ENCODE data around the gene SNED1. TPM values are rescaled to one million over a fixed set of nuclear protein-coding genes. Genes with fewer than 3 reads are reported as not detected.

Gene SNED1
- total and polyA plus RNA-seq, 2 experiments from 2014 or later, result 1.5 to 2.8 TPM

DNA sequence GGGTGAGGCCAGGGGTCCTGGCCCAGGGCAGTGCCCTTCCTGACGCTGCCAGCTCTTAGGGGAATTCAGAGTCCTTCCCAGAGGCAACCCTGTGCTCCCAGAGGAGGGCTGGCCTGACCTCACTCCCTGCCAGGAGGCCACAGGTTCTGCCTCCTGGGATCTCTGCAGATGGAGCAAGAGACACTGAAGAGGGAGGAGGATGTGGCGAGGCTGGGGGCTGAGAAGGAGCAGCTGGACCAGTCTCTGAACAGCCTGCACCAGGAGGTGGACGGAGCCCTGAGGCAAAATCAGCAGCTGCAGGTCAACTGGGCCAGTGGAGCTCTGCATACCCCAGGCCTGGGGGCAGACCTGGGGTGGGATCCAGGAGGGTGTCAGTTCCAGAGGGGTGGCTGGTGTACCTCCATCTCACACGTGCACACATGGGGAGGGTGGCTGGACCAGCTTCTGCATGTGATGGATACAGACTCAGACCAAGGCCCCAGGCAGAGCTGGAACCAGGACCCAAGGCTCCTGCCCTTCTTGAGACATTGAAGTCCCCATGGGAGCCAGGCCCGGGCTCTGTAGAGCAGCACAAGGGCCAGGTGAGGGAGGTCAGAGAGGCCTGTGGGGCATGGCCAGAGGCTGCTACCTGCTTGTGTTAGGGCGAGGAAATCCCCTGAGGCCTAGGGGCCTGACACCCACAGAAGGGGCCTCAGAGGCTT lies 9.7 kb upstream of the SNED1 start:
- no peaks in the 10 kb centered on the region; the same call in 1 of the 2 replicates for H3K4me1 ChIP-seq (ENCODE audit: insufficient read depth)
- no peaks in the 10 kb centered on the region for H3K9me2 ChIP-seq (ENCODE audit: insufficient read depth)
- H3K4me3 ChIP-seq, result no peak overlapping the region
- no peaks in the 10 kb centered on the region for H3K79me2 ChIP-seq (replicated peaks; ENCODE audit: insufficient read depth)
- Mint-ChIP-seq H3K4me1 (no peaks in the 10 kb centered on the region), H3K4me3 (no peak overlapping the region), H3K9me3 (no peaks in the 10 kb centered on the region; the same call in 1 of the 3 replicates), H3K27me3 (ENCODE audit: insufficient read depth, low read depth, poor library complexity) (peaks cover 17% of the 10 kb centered on the region), H3K36me3 (ENCODE audit: low read depth) (no peaks in the 10 kb centered on the region), H3K27ac (no peak overlapping the region)
- no peak overlapping the region for H3K4me2 ChIP-seq
- no peaks in the 10 kb centered on the region for H3K36me3 ChIP-seq (ENCODE audit: insufficient read depth)
- ATAC-seq (no peak), DNase-seq (ENCODE audit: low spot score) (no peak)
- H3K27me3 ChIP-seq (ENCODE audit: insufficient read depth), result no peaks in the 10 kb centered on the region
- H3F3A ChIP-seq (replicated peaks; ENCODE audit: low read depth), result no peaks in the 10 kb centered on the region
- H2AFZ ChIP-seq, result no peak overlapping the region
- no peak overlapping the region for H3K27ac ChIP-seq (ENCODE audit: low read depth)
- H4K20me1 ChIP-seq (replicated peaks; ENCODE audit: insufficient read depth), result no peaks in the 10 kb centered on the region
- TF ChIP-seq ZNF114 (CRISPR knock-in tag; IDR thresholded peaks at IDR 0.05) (no peak), EZH2phosphoT487 (IDR thresholded peaks at IDR 0.05; ENCODE audit: unreplicated experiment) (no peak), POLR2AphosphoS5 (IDR thresholded peaks at IDR 0.05; ENCODE audit: low read depth) (no peak), NANOG (IDR thresholded peaks at IDR 0.05; ENCODE audit: borderline replicate concordance) (no peak), ETS1 (IDR thresholded peaks at IDR 0.05) (no peak), CREB1 (CRISPR knock-in tag; IDR thresholded peaks at IDR 0.05; ENCODE audit: low read depth) (no peak), EZH2 (IDR thresholded peaks at IDR 0.05; ENCODE audit: low read depth, unreplicated experiment) (no peak), ZNF331 (CRISPR knock-in tag; IDR thresholded peaks at IDR 0.05; ENCODE audit: low read depth) (no peak), ZNF462 (CRISPR knock-in tag; IDR thresholded peaks at IDR 0.05) (no peak), JUNB (IDR thresholded peaks at IDR 0.05; ENCODE audit: unreplicated experiment) (no peak), STAT1 (IDR thresholded peaks at IDR 0.05; ENCODE audit: unreplicated experiment) (no peak)
- TF ChIP-seq, protein P1, sequence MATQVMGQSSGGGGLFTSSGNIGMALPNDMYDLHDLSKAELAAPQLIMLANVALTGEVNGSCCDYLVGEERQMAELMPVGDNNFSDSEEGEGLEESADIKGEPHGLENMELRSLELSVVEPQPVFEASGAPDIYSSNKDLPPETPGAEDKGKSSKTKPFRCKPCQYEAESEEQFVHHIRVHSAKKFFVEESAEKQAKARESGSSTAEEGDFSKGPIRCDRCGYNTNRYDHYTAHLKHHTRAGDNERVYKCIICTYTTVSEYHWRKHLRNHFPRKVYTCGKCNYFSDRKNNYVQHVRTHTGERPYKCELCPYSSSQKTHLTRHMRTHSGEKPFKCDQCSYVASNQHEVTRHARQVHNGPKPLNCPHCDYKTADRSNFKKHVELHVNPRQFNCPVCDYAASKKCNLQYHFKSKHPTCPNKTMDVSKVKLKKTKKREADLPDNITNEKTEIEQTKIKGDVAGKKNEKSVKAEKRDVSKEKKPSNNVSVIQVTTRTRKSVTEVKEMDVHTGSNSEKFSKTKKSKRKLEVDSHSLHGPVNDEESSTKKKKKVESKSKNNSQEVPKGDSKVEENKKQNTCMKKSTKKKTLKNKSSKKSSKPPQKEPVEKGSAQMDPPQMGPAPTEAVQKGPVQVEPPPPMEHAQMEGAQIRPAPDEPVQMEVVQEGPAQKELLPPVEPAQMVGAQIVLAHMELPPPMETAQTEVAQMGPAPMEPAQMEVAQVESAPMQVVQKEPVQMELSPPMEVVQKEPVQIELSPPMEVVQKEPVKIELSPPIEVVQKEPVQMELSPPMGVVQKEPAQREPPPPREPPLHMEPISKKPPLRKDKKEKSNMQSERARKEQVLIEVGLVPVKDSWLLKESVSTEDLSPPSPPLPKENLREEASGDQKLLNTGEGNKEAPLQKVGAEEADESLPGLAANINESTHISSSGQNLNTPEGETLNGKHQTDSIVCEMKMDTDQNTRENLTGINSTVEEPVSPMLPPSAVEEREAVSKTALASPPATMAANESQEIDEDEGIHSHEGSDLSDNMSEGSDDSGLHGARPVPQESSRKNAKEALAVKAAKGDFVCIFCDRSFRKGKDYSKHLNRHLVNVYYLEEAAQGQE (IDR thresholded peaks at IDR 0.05; ENCODE audit: unreplicated experiment), result no peak
- TF ChIP-seq, protein P2, sequence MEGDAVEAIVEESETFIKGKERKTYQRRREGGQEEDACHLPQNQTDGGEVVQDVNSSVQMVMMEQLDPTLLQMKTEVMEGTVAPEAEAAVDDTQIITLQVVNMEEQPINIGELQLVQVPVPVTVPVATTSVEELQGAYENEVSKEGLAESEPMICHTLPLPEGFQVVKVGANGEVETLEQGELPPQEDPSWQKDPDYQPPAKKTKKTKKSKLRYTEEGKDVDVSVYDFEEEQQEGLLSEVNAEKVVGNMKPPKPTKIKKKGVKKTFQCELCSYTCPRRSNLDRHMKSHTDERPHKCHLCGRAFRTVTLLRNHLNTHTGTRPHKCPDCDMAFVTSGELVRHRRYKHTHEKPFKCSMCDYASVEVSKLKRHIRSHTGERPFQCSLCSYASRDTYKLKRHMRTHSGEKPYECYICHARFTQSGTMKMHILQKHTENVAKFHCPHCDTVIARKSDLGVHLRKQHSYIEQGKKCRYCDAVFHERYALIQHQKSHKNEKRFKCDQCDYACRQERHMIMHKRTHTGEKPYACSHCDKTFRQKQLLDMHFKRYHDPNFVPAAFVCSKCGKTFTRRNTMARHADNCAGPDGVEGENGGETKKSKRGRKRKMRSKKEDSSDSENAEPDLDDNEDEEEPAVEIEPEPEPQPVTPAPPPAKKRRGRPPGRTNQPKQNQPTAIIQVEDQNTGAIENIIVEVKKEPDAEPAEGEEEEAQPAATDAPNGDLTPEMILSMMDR (conservative IDR thresholded peaks at IDR 0.05; ENCODE audit: low read depth in 2 of 2), result no peak

Data from GM23338 (cell line).